Measurements from ENCODE around the gene SNX22.

Gene SNX22

GRCh38 chr15:64156652-64157331, 5.3 kb downstream of the SNX22 start:
- DNase-seq (ENCODE audit: low read depth in 2 of 2), result no peak

- DNase-seq (ENCODE audit: low read depth in 2 of 2), result no peak
Measured at GRCh38 chr15:64157599-64158125, 6.1 kb downstream of the SNX22 start.

GRCh38 chr15:64158363-64159134, 7.0 kb downstream of the SNX22 start:
- no peak for DNase-seq (ENCODE audit: low read depth in 2 of 2)

- DNase-seq (ENCODE audit: low read depth in 2 of 2), result no peak
Measured at GRCh38 chr15:64161688-64162477, 10.4 kb downstream of the SNX22 start.

- no peak for DNase-seq (ENCODE audit: low read depth in 2 of 2)
Measured at GRCh38 chr15:64162478-64162868, 10.9 kb downstream of the SNX22 start.

GRCh38 chr15:64162869-64163658, 11.5 kb downstream of the SNX22 start, which contains the start of gene PPIB:
Gene PPIB (minus strand): TSS chr15:64163022. CDS start chr15:64162986, 36 bp downstream.
- peak; percentile 92 to 94 for DNase-seq (ENCODE audit: low read depth in 2 of 2)

- DNase-seq (ENCODE audit: low read depth in 2 of 2), result no peak
Measured at GRCh38 chr15:64163659-64164362, 12.3 kb downstream of the SNX22 start.

GRCh38 chr15:64164436-64164835, 12.9 kb downstream of the SNX22 start:
- no peak for DNase-seq (ENCODE audit: low read depth in 2 of 2)

- no peak for DNase-seq (ENCODE audit: low read depth in 2 of 2)
Measured at GRCh38 chr15:64166102-64166890, 14.8 kb downstream of the SNX22 start.

GRCh38 chr15:64180235-64180824, 28.8 kb downstream of the SNX22 start:
- DNase-seq (ENCODE audit: low read depth in 2 of 2), result no peak

GRCh38 chr15:64182859-64183370, 31.4 kb downstream of the SNX22 start:
- no peak for DNase-seq (ENCODE audit: low read depth in 2 of 2)

- no peak for DNase-seq (ENCODE audit: low read depth in 2 of 2)
Measured at GRCh38 chr15:64185146-64185911, 33.8 kb downstream of the SNX22 start.

- no peak for DNase-seq (ENCODE audit: low read depth in 2 of 2)
Measured at GRCh38 chr15:64187396-64188191, 36.1 kb downstream of the SNX22 start.

- DNase-seq (ENCODE audit: low read depth in 2 of 2), result no peak
Measured at GRCh38 chr15:64191971-64192830, 40.7 kb downstream of the SNX22 start.

GRCh38 chr15:64193971-64194370, 42.4 kb downstream of the SNX22 start:
- no peak for DNase-seq (ENCODE audit: low read depth in 2 of 2)

GRCh38 chr15:64197425-64197824, 45.9 kb downstream of the SNX22 start:
- no peak for DNase-seq (ENCODE audit: low read depth in 2 of 2)

GRCh38 chr15:64205202-64205601, 53.7 kb downstream of the SNX22 start:
- DNase-seq (ENCODE audit: low read depth in 2 of 2), result no peak

Data from stimulated activated CD4-positive, alpha-beta T cell treated with anti-CD3 and anti-CD28 coated beads, Interleukin-12 subunit alpha, Interleukin-12 subunit beta, amount 100 ng/mL, for 24 hours (primary cell).